Small intestine (tissue), 7 donors: ENCODE data around the gene STK16. TPM values are rescaled to one million over a fixed set of nuclear protein-coding genes. Genes with fewer than 3 reads are reported as not detected.

ENCODE experiments used
- DNase-seq, 2 donors: peaks; one replicate each; pipeline versions ENCODE4 v3.0.0 to v3.0.0-alpha.2; 2013
- FAIRE-seq: peaks from 2 replicates; lab custom pipeline; 2012; peaks lifted over from hg19 to GRCh38; lab: Jason Lieb, UNC
- H3K27ac ChIP-seq, 3 donors: one replicate each; pipeline ENCODE4 v1.5.1; 2013; ENCODE audit warnings: low read length in 2 of 3, mild to moderate bottlenecking in 2 of 3, control low read depth in 1 of 3, inconsistent platforms in 1 of 3, low read depth in 1 of 3, moderate library complexity in 1 of 3
- H3K27me3 ChIP-seq, 3 donors: one replicate each; pipeline ENCODE4 v1.6.1; 2013; ENCODE audit warnings: low read length in 3 of 3, inconsistent platforms in 1 of 3; ENCODE audit not compliant: control insufficient read depth in 3 of 3, insufficient read depth in 3 of 3
- H3K36me3 ChIP-seq, 3 donors: one replicate each; pipeline ENCODE4 v1.6.1; 2013; ENCODE audit warnings: low read length in 3 of 3, inconsistent platforms in 1 of 3, low read depth in 1 of 3, mild to moderate bottlenecking in 1 of 3, moderate library complexity in 1 of 3; ENCODE audit not compliant: control insufficient read depth in 3 of 3, insufficient read depth in 2 of 3
- H3K4me1 ChIP-seq, 3 donors: one replicate each; pipeline ENCODE4 v1.6.1; 2013; ENCODE audit warnings: low read length in 2 of 3, inconsistent platforms in 1 of 3, low read depth in 1 of 3, mild to moderate bottlenecking in 1 of 3, moderate library complexity in 1 of 3; ENCODE audit not compliant: control insufficient read depth in 3 of 3, insufficient read depth in 2 of 3
- H3K4me3 ChIP-seq, 3 donors: one replicate each; pipeline ENCODE4 v1.5.1; 2013; ENCODE audit warnings: low read length in 3 of 3, control low read depth in 1 of 3, inconsistent platforms in 1 of 3, low read depth in 1 of 3, mild to moderate bottlenecking in 1 of 3, moderate library complexity in 1 of 3
- H3K9me3 ChIP-seq, 2 donors: one replicate each; pipeline ENCODE4 v1.6.1; 2013; ENCODE audit warnings: low read depth in 1 of 2, low read length in 1 of 2; ENCODE audit not compliant: control insufficient read depth in 2 of 2, insufficient read depth in 1 of 2
- WGBS, 3 donors: extraction: QIAGEN DNeasy Blood & Tissue Kit; methylation state at CpG; one replicate each; pipeline ENCODE4 v1.1.7; 2013; 5-methylcytosine and 5-hydroxymethylcytosine counted together
- polyA plus RNA-seq, 4 donors: library from polyadenylated mRNA; stranded (reverse) in 3 of 4; unstranded in 1 of 4; fragments of 200-250 nt in 3 of 4; fragments of 120-200 nt in 1 of 4; gene quantifications; one replicate each; pipeline versions ENCODE4 v1.2.1 to v1.2.3, GENCODE V29; 2013
- donor health status: healthy with polysubstance abuse.
- donor health status: control.
- donor health status: control.
- donor health status: Bipolar disorder and iron deficiency.
- donor health status: healthy.

STK16 gene
- polyA plus RNA-seq, 4 donors, result 31.1 to 53.4 (median 42.6) TPM

GRCh38 chr2:219266886-219267285 is 21.6 kb downstream of the STK16 start:
- DNase-seq, result no peak
- H3K27me3 ChIP-seq, result no peaks in the 10 kb centered on the region
- peaks cover 0 to 14% (median 0%) of the 10 kb centered on the region in 3 donors for H3K4me1 ChIP-seq
- no peaks in the 10 kb centered on the region for H3K9me3 ChIP-seq
- H3K36me3 ChIP-seq, result no peaks in the 10 kb centered on the region
- no peak overlapping the region for H3K27ac ChIP-seq
- WGBS, 3 donors, result 89 to 100% (median 93%) methylated on average over 1 of the region's 1 CpG
- no peak overlapping the region for H3K4me3 ChIP-seq
- FAIRE-seq, result no peak

DNA sequence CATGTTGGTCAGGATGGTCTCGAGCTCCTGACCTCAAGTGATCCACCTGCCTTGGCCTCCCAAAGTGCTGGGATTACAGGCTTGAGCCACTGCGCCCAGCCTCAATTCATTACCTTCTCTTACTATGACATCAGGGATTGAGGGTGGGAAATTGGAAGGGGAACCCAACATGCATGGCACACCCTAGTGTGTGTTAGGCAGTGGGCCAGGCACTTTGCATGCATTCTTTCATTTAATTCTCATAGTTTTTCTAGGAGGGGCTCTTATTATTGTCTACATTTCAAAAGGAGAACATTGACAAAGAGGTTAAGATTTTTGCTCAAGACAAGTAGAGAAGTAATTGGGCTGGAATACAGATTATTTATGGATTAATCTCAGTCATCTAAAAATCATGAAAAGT is 23.0 kb downstream of the STK16 start:
- Histone ChIP-seq H3K4me3 (no peak overlapping the region), H3K36me3 (no peaks in the 10 kb centered on the region), H3K27ac (no peak overlapping the region), H3K27me3 (no peaks in the 10 kb centered on the region), H3K9me3 (no peaks in the 10 kb centered on the region), H3K4me1 (peaks cover 0 to 14% (median 0%) of the 10 kb centered on the region in 3 donors)
- DNase-seq, result no peak
- FAIRE-seq, result no peak
- WGBS, 3 donors, result 90 to 96% (median 93%) methylated on average over 2 of the region's 2 CpGs

DNA sequence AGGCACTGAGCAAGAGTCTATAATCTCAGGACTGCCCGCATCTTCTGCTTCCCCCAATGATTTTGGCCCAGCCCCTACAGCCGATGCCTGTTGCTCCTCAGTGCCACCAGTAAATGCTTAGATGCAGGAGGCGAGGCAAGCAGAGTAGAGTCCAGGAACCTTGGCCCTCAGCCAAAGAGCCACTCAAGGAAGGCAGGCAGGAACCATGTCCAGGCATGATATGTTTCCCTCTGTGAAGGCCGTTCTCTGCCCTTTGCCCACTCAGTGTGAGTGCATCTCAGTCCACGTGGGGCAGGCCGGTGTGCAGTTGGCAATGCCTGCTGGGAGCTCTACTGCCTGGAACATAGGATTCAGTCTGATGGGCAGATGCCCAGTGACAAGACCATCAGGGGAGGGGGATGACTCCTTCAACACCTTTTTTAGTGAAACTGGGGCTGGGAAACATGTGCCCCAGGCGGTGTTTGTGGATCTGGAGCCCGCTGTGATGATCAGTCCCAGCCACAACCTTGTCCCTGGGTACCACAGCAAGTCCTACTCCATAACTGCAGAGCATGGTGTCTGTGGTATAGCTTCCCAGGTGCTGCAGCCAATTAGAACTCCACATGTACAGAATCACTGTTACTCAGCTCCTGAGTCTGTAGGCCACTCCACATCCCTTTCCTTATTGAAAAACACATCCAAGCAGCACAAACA is 24.2 kb downstream of the STK16 start:
- DNase-seq, result peak; percentile 88 to 98
- peaks cover 0 to 14% (median 0%) of the 10 kb centered on the region in 3 donors for H3K4me1 ChIP-seq
- FAIRE-seq, result no peak
- H3K27me3 ChIP-seq, result no peaks in the 10 kb centered on the region
- no peaks in the 10 kb centered on the region for H3K36me3 ChIP-seq
- H3K27ac ChIP-seq, result peak overlapping the region in 2 of 3 donors; percentile 19 to 25
- H3K4me3 ChIP-seq, result no peak overlapping the region
- 25 to 53% (median 29%) methylated on average over 8 of the region's 8 CpGs for WGBS, 3 donors
- no peaks in the 10 kb centered on the region for H3K9me3 ChIP-seq

DNA sequence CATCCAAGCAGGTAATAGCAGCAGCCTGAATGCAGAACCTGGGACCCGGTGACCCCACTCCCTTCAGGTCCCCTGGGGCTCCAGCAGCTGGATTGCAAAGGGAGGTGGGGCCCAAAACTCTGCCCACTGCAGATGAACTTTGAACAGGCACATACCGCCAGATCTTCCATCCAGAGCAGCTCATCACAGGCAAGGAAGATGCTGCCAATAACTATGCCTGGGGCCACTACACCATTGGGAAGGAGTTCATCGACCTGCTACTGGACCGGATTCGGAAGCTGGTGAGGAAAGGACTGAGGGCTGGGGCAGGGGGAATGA is 24.7 kb downstream of the STK16 start:
- no peaks in the 10 kb centered on the region for H3K9me3 ChIP-seq

DNA sequence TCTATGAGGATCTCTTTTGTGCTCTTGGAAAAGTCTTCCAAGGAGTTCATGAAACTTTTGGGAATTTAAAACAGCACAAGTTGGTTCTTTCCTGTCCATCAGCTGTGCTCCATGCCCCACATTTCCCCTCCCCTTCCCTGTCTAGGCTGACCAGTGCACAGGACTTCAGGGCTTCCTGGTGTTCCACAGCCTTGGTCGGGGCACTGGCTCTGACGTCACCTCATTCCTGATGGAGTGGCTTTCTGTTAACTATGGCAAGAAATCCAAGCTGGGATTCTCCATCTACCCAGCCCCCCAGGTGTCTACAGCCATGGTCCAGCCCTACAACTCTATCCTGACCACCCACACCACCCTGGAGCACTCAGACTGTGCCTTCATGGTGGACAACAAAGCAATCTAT is 25.7 kb downstream of the STK16 start:
- WGBS, 3 donors, result 84 to 100% (median 94%) methylated on average over 2 of the region's 2 CpGs
- H3K4me3 ChIP-seq, result no peak overlapping the region
- FAIRE-seq (no peak), DNase-seq (no peak)
- H3K4me1 ChIP-seq, result peaks cover 0 to 14% (median 0%) of the 10 kb centered on the region in 3 donors
- no peaks in the 10 kb centered on the region for H3K36me3 ChIP-seq
- H3K27me3 ChIP-seq, result no peaks in the 10 kb centered on the region
- H3K9me3 ChIP-seq, result no peaks in the 10 kb centered on the region
- H3K27ac ChIP-seq, result no peak overlapping the region

More for the DNA sequence above, 24.7 kb downstream of the STK16 start:
- H3K4me1 ChIP-seq, result peaks cover 0 to 14% (median 0%) of the 10 kb centered on the region in 3 donors
- FAIRE-seq, result no peak
- peak overlapping the region in 1 of 3 donors; percentile 25 for H3K27ac ChIP-seq
- H3K4me3 ChIP-seq, result no peak overlapping the region
- no peaks in the 10 kb centered on the region for H3K36me3 ChIP-seq
- 38 to 76% (median 55%) methylated on average over 5 of the region's 5 CpGs for WGBS, 3 donors
- no peaks in the 10 kb centered on the region for H3K27me3 ChIP-seq
- no peak for DNase-seq

DNA sequence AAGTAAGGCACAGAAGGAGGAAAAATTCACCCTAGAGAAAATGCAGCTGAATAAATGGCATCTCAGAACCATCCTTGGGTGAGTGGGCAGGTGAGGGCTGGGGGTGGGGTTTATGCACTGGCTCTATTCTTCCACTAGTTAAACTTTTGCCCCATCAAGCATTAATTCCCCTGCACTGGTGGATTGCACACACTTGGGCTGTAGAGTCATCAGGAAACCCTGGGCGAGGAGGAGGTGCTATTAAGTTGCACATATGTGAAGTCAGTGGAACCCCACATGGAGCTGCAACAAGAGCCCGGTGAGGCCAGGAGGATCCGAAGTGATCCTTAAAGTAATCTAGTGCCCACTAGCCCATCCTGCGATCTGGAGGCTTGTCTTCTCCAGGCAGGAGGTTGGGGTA is 27.1 kb downstream of the STK16 start:
- FAIRE-seq (no peak), DNase-seq (no peak)
- Histone ChIP-seq H3K27me3 (no peaks in the 10 kb centered on the region), H3K27ac (no peak overlapping the region), H3K36me3 (no peaks in the 10 kb centered on the region), H3K4me1 (peaks cover 0 to 14% (median 0%) of the 10 kb centered on the region in 3 donors), H3K4me3 (no peak overlapping the region), H3K9me3 (no peaks in the 10 kb centered on the region)
- WGBS, 3 donors, result 84% methylated on average over 4 of the region's 4 CpGs

DNA sequence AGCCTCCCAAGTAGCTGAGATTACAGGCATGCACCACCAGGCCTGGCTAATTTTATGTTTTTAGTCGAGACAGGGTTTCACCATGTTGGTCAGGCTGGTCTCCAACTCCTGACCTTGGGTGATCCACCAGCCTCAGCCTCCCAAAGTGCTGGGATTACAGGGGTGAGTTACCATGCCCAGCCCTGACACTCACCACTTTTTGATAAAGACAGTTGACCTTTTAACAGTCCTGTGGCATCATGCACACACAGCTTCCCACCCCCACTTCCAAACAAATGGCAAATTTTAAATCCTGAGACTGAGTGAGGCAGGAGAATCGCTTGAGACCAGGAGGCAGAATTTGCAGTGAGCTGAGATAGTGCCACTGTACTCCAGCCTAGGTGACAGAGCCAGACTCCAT is 27.7 kb downstream of the STK16 start:
- H3K27me3 ChIP-seq, result no peaks in the 10 kb centered on the region
- WGBS, 3 donors, result 59 to 77% (median 68%) methylated on average over 2 of the region's 2 CpGs
- no peaks in the 10 kb centered on the region for H3K36me3 ChIP-seq
- H3K4me1 ChIP-seq, result peaks cover 0 to 20% (median 2%) of the 10 kb centered on the region in 3 donors
- H3K9me3 ChIP-seq, result no peaks in the 10 kb centered on the region
- FAIRE-seq, result no peak
- no peak overlapping the region for H3K4me3 ChIP-seq
- DNase-seq, result peak in 1 of 2 donors; percentile 30
- no peak overlapping the region for H3K27ac ChIP-seq

- WGBS, 3 donors, result 67 to 88% (median 81%) methylated on average over 3 of the region's 3 CpGs
- Histone ChIP-seq H3K27ac (no peak overlapping the region), H3K4me3 (no peak overlapping the region), H3K27me3 (no peaks in the 10 kb centered on the region), H3K4me1 (peaks cover 0 to 27% (median 6%) of the 10 kb centered on the region in 3 donors), H3K9me3 (no peaks in the 10 kb centered on the region), H3K36me3 (no peaks in the 10 kb centered on the region)
- no peak for DNase-seq
- no peak for FAIRE-seq
Measured at GRCh38 chr2:219273937-219274336, 28.7 kb downstream of the STK16 start.
